Measurements from ENCODE around the gene NR6A1. TPM values are rescaled to one million over a fixed set of nuclear protein-coding genes. Genes with fewer than 3 reads are reported as not detected.

NR6A1 gene
- total and polyA plus RNA-seq, 5 donors from 2014 or later: 0.05 TPM; not detected in 4

DNA sequence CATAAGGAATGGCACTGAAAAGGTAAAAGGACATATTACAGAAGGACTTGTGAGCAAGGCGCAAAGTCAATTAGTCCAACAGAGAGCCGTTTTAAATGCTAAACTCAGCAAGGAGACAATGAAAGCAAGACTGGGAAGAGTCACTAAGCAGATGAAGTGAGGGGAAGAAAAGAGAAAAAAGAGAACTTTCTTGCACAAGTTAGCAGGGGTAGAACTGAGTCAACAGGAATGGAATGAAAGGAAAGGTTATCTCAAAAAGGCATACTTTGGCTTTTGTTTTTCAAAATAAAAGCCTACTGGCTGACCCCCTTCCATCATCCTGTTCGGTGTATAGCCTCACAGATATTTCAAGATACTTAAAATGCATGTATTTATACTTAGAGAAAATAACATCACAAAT, 75.0 kb downstream of the NR6A1 start:
- Histone ChIP-seq H3K4me1 (ENCODE audit: control insufficient read depth, insufficient read depth, low read length, poor library complexity, severe bottlenecking) (no peaks in the 10 kb centered on the region), H3K36me3 (ENCODE audit: control insufficient read depth, insufficient read depth, low read length) (no peaks in the 10 kb centered on the region), H3K27me3 (ENCODE audit: control insufficient read depth, insufficient read depth, low read length) (no peaks in the 10 kb centered on the region), H3K27ac (ENCODE audit: insufficient read depth, low read length, poor library complexity, severe bottlenecking) (no peak overlapping the region), H3K9me3 (ENCODE audit: control insufficient read depth in 2 of 2, low read length in 2 of 2) (no peaks in the 10 kb centered on the region), H3K4me3 (ENCODE audit: low read depth, low read length) (no peak overlapping the region)
- Mint-ChIP-seq H3K9me3 (no peaks in the 10 kb centered on the region), H3K27me3 (no peaks in the 10 kb centered on the region), H3K4me3 (no peak overlapping the region), H3K4me1 (no peaks in the 10 kb centered on the region), H3K27ac (no peak overlapping the region), H3K36me3 (no peaks in the 10 kb centered on the region)
- DNase-seq (no peak), ATAC-seq (ENCODE audit: low read depth in 2 of 2) (no peak)

DNA sequence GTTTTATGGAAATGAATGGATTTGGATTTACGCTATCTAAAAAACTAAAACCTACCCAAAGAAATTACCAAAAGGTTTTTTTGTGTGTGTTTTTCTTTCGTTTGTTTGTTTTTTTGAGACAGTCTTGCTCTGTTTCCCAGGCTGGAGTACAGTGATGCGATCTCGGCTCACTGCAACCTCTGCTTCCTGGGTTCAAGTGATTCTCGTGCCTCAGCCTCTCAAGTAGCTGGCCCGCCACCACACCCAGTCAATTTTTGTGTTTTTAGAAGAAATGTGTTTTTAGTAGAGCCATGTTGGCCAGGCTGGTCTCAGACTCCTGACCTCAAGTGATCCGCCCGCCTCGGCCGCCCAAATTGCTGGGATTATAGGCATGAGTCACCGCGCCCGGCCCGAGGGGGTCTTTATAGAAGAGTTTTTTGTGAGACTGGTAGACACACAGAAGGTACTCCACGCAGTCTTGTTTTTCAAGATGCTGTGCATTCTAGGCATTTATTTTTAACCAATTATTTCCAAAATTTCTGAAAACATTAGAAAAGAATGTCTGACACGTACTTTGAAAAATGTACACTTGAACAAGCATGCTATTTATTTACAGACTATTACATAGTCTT, 75.7 kb downstream of the NR6A1 start:
- no peaks in the 10 kb centered on the region for H3K9me3 ChIP-seq (ENCODE audit: control insufficient read depth in 2 of 2, low read length in 2 of 2)
- DNase-seq: no peak
- no peak overlapping the region for H3K27ac Mint-ChIP-seq
- ATAC-seq (ENCODE audit: low read depth in 2 of 2): no peak
- no peaks in the 10 kb centered on the region for H3K27me3 ChIP-seq (ENCODE audit: control insufficient read depth, insufficient read depth, low read length)
- H3K4me1 Mint-ChIP-seq: no peaks in the 10 kb centered on the region
- H3K36me3 ChIP-seq (ENCODE audit: control insufficient read depth, insufficient read depth, low read length): no peaks in the 10 kb centered on the region
- H3K27ac ChIP-seq (ENCODE audit: insufficient read depth, low read length, poor library complexity, severe bottlenecking): no peak overlapping the region
- no peak overlapping the region for H3K4me3 Mint-ChIP-seq
- H3K4me3 ChIP-seq (ENCODE audit: low read depth, low read length): no peak overlapping the region
- no peaks in the 10 kb centered on the region for H3K9me3 Mint-ChIP-seq
- no peaks in the 10 kb centered on the region for H3K4me1 ChIP-seq (ENCODE audit: control insufficient read depth, insufficient read depth, low read length, poor library complexity, severe bottlenecking)
- no peaks in the 10 kb centered on the region for H3K36me3 Mint-ChIP-seq
- no peaks in the 10 kb centered on the region for H3K27me3 Mint-ChIP-seq

- H3K4me1 Mint-ChIP-seq: no peaks in the 10 kb centered on the region
- DNase-seq: no peak
- no peaks in the 10 kb centered on the region for H3K9me3 Mint-ChIP-seq
- no peak for ATAC-seq (ENCODE audit: low read depth in 2 of 2)
- H3K27me3 Mint-ChIP-seq: no peaks in the 10 kb centered on the region
- H3K27me3 ChIP-seq (ENCODE audit: control insufficient read depth, insufficient read depth, low read length): no peaks in the 10 kb centered on the region
- H3K27ac ChIP-seq (ENCODE audit: insufficient read depth, low read length, poor library complexity, severe bottlenecking): no peak overlapping the region
- H3K36me3 Mint-ChIP-seq: no peaks in the 10 kb centered on the region
- H3K4me1 ChIP-seq (ENCODE audit: control insufficient read depth, insufficient read depth, low read length, poor library complexity, severe bottlenecking): no peaks in the 10 kb centered on the region
- no peaks in the 10 kb centered on the region for H3K9me3 ChIP-seq (ENCODE audit: control insufficient read depth in 2 of 2, low read length in 2 of 2)
- no peak overlapping the region for H3K4me3 Mint-ChIP-seq
- H3K27ac Mint-ChIP-seq: no peak overlapping the region
- H3K36me3 ChIP-seq (ENCODE audit: control insufficient read depth, insufficient read depth, low read length): no peaks in the 10 kb centered on the region
- no peak overlapping the region for H3K4me3 ChIP-seq (ENCODE audit: low read depth, low read length)
Measured at GRCh38 chr9:124694414-124695279, 76.5 kb downstream of the NR6A1 start.

DNA sequence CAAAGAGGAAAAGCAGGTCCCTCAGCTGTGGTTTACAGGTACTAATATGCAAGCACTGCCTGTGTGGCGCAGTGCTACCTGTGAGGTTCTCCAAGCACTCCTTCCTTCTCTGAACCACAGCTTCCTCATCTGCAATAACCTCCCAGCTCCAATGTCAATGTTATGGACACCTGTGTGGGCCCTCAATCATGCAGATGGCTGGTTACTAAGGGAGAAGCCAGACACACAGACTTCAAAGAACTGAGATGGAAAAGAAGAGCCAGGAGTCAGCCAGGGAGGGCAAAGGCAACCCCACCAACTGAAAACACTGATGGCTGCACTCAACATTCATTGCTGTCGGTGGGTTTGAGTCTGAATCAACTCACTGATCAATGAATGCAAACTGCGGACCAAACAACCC, 77.7 kb downstream of the NR6A1 start:
- Mint-ChIP-seq H3K27ac (no peak overlapping the region), H3K36me3 (no peaks in the 10 kb centered on the region), H3K4me3 (no peak overlapping the region), H3K27me3 (no peaks in the 10 kb centered on the region), H3K9me3 (no peaks in the 10 kb centered on the region), H3K4me1 (no peaks in the 10 kb centered on the region)
- ATAC-seq (ENCODE audit: low read depth in 2 of 2): no peak
- Histone ChIP-seq H3K27me3 (ENCODE audit: control insufficient read depth, insufficient read depth, low read length) (no peaks in the 10 kb centered on the region), H3K9me3 (ENCODE audit: control insufficient read depth in 2 of 2, low read length in 2 of 2) (no peaks in the 10 kb centered on the region), H3K4me3 (ENCODE audit: low read depth, low read length) (no peak overlapping the region), H3K4me1 (ENCODE audit: control insufficient read depth, insufficient read depth, low read length, poor library complexity, severe bottlenecking) (no peaks in the 10 kb centered on the region), H3K36me3 (ENCODE audit: control insufficient read depth, insufficient read depth, low read length) (no peaks in the 10 kb centered on the region), H3K27ac (ENCODE audit: insufficient read depth, low read length, poor library complexity, severe bottlenecking) (no peak overlapping the region)
- DNase-seq: no peak

- Mint-ChIP-seq H3K4me1 (no peaks in the 10 kb centered on the region), H3K9me3 (no peaks in the 10 kb centered on the region), H3K27me3 (peaks cover 16% of the 10 kb centered on the region), H3K36me3 (no peaks in the 10 kb centered on the region), H3K4me3 (no peak overlapping the region), H3K27ac (no peak overlapping the region)
- H3K4me1 ChIP-seq (ENCODE audit: control insufficient read depth, insufficient read depth, low read length, poor library complexity, severe bottlenecking): no peaks in the 10 kb centered on the region
- no peaks in the 10 kb centered on the region for H3K36me3 ChIP-seq (ENCODE audit: control insufficient read depth, insufficient read depth, low read length)
- H3K27ac ChIP-seq (ENCODE audit: insufficient read depth, low read length, poor library complexity, severe bottlenecking): no peak overlapping the region
- DNase-seq (no peak), ATAC-seq (ENCODE audit: low read depth in 2 of 2) (no peak)
- no peak overlapping the region for H3K4me3 ChIP-seq (ENCODE audit: low read depth, low read length)
- no peaks in the 10 kb centered on the region for H3K9me3 ChIP-seq (ENCODE audit: control insufficient read depth in 2 of 2, low read length in 2 of 2)
- peaks cover 3% of the 10 kb centered on the region for H3K27me3 ChIP-seq (ENCODE audit: control insufficient read depth, insufficient read depth, low read length)
Measured at GRCh38 chr9:124688238-124688904, 82.7 kb downstream of the NR6A1 start.

- H3K4me3 Mint-ChIP-seq: no peak overlapping the region
- H3K27ac ChIP-seq (ENCODE audit: insufficient read depth, low read length, poor library complexity, severe bottlenecking): no peak overlapping the region
- ATAC-seq (ENCODE audit: low read depth in 2 of 2): no peak
Measured at GRCh38 chr9:124686918-124687317, 84.2 kb downstream of the NR6A1 start.

DNA sequence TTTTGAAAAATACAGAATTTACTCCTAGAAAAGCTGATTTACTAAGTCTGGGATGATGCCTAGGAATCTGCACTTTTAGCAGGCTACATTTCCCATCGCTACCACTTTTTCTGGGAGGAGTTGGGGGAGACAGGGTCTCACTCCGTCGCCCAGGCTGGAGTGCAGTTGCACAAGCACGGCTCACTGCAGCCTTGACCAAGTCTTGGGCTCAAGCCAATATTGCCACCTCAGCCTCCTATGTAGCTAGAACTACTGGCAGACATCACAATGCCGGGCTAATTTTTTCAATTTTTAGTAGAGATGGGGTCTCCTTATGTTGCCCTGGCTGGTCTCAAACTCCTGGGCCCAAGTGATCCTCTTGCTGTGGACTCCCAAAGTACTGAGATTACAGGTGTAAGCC, 85.9 kb downstream of the NR6A1 start:
- Mint-ChIP-seq H3K4me1 (no peaks in the 10 kb centered on the region), H3K27me3 (peaks cover 21% of the 10 kb centered on the region), H3K9me3 (no peaks in the 10 kb centered on the region), H3K4me3 (no peak overlapping the region), H3K36me3 (no peaks in the 10 kb centered on the region), H3K27ac (no peak overlapping the region)
- Histone ChIP-seq H3K36me3 (ENCODE audit: control insufficient read depth, insufficient read depth, low read length) (no peaks in the 10 kb centered on the region), H3K4me1 (ENCODE audit: control insufficient read depth, insufficient read depth, low read length, poor library complexity, severe bottlenecking) (no peaks in the 10 kb centered on the region), H3K27me3 (ENCODE audit: control insufficient read depth, insufficient read depth, low read length) (peaks cover 6% of the 10 kb centered on the region), H3K27ac (ENCODE audit: insufficient read depth, low read length, poor library complexity, severe bottlenecking) (no peak overlapping the region), H3K4me3 (ENCODE audit: low read depth, low read length) (no peak overlapping the region), H3K9me3 (ENCODE audit: control insufficient read depth in 2 of 2, low read length in 2 of 2) (no peaks in the 10 kb centered on the region)
- no peak for ATAC-seq (ENCODE audit: low read depth in 2 of 2)
- DNase-seq: no peak

More at GRCh38 chr9:124686918-124687317, 84.2 kb downstream of the NR6A1 start:
- Mint-ChIP-seq H3K27me3 (peaks cover 16% of the 10 kb centered on the region), H3K36me3 (no peaks in the 10 kb centered on the region), H3K9me3 (no peaks in the 10 kb centered on the region), H3K4me1 (no peaks in the 10 kb centered on the region), H3K27ac (no peak overlapping the region)
- H3K27me3 ChIP-seq (ENCODE audit: control insufficient read depth, insufficient read depth, low read length): peaks cover 3% of the 10 kb centered on the region
- no peaks in the 10 kb centered on the region for H3K36me3 ChIP-seq (ENCODE audit: control insufficient read depth, insufficient read depth, low read length)
- H3K9me3 ChIP-seq (ENCODE audit: control insufficient read depth in 2 of 2, low read length in 2 of 2): no peaks in the 10 kb centered on the region
- DNase-seq: no peak
- H3K4me1 ChIP-seq (ENCODE audit: control insufficient read depth, insufficient read depth, low read length, poor library complexity, severe bottlenecking): no peaks in the 10 kb centered on the region
- no peak overlapping the region for H3K4me3 ChIP-seq (ENCODE audit: low read depth, low read length)
